Embryonic facial prominence (tissue), 1 donor: ENCODE data around the gene NHP2.
A peak's percentile ranks its signal among the peaks of the same experiment; 100 is the strongest.
"Not testable (repeated sequence)": the region's sequence is repeated elsewhere in the genome, so short reads cannot be mapped to it uniquely, and the experiment has no call there.

Experiments used
- DNase-seq: peaks from one replicate; pipeline ENCODE4 v3.0.0-alpha.2; 2016; ENCODE audit errors: extremely low spot score

NHP2 gene

DNA sequence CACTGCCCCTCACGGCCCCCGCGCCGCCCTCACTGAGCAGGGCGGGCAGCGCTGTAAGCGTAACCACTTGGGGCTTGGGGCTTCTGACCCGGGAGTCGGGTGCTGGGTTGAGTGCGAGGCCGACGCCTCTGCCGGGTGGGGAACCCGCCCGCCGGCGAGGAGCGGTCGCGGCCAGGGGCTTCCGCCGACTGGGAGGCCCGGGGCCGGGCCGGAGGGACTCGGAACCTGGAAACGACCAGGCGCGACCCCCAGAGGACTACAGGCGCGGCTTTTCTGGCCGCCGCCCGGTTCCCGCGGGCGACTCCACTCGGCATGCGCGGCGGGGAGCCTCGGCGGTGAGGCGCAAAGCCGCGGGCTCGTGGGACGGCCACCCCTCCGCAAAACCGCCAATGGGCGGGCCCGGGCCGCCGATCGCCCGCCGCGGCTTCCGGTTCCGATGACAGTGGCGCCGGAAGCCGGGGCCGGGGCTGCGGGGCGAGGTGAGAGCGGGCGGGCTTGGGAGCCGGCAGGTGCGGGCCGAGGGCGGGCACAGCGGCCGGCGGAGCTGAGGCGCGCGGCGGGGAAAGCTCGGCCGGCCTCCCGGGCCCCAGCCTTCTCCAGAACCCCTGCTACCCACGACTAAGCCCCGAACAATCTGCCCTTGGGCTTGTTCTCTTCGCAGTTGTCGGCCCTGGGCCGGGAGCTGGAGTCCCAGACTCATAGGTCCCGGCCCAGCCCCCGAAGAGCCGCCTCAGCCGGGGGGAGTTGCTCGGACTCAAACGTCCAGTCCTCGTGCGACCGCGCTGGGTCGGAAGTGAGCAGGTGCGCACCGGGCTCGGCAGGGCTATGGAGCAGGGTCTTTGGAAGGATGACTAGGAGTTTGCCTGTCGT lies 22.9 kb downstream of the NHP2 start, which contains the start of gene RMND5B:
RMND5B (plus strand) TSS at position 439 of the 870 bp plus-strand sequence. CDS start 7,106 bp downstream, outside the sequence.
- peak; percentile 45 for DNase-seq

DNA sequence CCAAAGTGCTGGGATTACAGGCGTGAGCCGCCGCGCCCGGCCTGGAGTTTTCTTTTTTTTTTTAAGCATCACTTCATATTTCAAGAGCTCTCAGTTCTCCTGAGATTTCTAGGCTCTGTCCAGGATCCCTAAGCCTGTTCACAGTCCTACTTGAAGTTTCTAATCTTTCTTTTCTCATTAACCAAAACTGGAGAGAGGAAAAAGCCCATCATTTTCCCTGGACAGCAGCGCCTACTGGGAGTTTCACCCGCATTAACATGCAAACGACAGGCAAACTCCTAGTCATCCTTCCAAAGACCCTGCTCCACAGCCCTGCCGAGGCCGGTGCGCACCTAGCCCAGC lies 23.5 kb downstream of the NHP2 start:
- DNase-seq: not testable (repeated sequence)

DNA sequence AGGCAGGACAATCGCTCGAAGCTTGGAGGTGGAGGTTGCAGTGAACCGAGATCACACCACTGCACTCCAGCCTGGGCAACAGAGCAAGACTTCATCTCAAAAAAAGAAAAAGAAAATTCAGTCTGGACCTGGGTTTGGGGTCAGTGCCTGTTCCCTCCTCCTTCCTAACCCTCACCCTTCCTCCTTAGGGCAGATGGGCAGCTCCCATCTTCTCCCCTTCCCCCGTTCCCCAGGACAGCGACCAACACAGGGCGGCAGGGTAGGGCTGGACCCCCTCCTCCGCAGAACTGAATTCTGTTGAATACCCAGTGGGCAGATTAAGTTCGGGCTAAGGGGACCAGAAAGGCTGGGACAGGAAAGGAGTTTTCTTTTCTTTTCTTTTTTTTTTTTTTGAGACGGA lies 24.4 kb downstream of the NHP2 start:
- no peak for DNase-seq

DNA sequence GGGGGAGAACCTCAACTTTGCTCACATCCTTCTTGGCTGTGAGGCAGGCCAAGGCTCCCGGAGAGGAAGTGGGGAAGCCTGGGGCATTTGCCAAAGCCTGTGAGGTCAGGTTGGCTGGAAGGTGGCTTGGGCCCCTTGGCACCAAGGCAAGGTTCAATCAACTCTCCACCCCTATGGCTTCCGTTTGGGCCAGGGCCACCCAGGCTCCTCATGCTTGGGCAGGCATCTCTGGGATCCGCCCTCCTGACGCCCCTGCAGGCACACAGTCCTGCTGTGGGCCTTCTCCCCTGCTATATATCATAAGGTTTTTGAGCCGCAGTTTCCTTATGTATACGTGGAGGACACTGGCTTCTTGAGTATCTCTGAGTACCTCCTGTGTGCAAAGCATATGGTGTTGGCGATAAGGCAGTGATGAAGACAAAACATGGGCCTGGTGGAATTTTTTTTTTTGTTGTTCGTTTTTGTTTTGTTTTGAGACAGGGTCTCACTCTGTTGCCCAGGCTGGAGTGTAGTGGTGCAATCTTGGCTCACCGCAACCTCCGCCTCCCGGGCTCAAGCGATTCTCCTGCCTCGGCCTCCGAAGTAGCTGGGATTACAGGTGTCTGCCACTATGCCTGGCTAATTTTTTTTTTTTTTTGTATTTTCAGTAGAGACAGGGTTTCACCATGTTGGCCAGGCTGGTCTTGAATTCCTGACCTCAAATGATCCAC lies 26.2 kb downstream of the NHP2 start:
- not testable (repeated sequence) for DNase-seq

DNA sequence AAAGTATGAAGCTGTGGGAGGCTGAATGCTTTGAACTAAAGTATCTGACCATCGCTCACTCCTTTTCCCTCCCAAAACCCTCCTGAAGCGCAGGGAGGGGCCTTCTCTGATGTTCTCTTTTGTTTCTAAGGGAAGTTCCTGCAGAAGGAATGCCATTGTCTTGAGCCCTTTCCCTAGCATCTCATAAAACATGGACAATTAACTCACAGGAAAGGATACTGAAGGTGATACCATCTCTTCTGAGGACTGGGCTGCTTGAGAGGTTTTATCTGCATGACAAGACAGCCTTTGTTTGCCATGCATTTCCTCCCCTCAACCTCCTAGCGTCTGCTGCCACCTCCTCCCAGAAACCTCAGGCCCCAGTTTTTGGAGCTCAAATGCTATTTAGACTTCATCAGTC lies 27.1 kb downstream of the NHP2 start:
- no peak for DNase-seq

GRCh38 chr5:178125253-178125906 lies 28.3 kb downstream of the NHP2 start:
- DNase-seq: no peak

- DNase-seq: no peak
Measured at GRCh38 chr5:178123966-178124925, 29.4 kb downstream of the NHP2 start.

DNA sequence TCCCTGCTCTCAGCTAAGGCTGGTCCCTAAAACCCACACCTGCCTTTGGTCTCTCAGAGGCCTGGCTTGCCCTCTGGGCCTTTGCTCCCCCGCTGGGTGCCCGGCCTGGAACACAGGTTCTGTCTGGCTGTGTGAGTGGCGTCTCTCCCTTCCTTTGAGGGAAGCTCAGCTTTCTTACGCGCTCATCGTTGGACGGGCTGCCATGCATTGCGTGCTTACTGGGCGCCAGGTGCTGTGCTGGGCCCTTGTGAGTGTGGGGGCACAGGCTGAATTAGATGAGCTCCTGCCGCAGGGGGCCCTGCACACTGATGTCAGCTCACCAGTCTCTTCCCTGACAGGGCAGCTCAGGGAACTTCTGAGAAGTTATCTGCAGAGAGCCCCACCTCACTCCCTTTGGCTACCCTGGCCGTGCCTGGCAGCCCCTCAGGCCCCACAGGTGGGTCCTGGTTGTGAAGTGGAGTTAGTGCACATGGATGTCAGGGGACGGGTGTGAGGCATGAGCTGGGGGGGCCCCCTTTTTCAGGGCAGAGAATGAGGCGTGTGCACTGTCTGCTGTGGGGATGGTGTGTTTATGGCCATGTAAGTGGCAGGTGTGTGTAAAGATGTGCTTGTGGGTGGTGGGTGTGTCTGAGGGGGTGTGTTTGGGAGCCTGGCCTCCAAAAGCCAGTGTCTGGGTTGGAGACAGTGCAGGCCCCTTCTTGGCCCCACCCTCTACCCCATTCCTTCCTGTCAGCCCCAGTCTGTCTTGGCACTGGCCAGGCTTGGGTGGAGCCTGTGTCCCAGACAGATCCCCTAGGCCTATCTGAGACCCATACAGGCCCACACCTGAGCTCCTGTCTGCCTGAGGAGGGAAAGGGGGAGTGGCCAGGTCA lies 30.4 kb downstream of the NHP2 start:
- DNase-seq: no peak

DNA sequence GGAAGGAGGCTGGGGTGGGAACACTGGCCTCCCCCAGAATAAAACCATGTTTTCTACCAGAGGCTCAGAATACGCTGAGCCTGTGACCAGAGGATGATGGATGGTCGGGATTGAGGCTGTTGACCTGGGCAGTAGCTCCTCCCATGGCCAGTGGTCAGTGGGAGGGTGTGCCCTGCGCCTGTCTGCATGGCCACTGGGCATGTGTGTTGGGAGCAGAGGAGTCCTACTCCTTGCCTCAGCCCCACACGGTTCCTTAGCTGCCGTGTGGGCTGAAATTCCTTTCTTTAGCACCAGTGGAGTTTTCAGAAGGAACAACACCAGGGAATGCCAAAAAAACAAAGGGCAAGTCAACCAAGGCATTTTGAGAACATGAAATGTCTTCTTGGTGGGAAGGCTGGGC lies 31.3 kb downstream of the NHP2 start:
- DNase-seq: no peak

DNA sequence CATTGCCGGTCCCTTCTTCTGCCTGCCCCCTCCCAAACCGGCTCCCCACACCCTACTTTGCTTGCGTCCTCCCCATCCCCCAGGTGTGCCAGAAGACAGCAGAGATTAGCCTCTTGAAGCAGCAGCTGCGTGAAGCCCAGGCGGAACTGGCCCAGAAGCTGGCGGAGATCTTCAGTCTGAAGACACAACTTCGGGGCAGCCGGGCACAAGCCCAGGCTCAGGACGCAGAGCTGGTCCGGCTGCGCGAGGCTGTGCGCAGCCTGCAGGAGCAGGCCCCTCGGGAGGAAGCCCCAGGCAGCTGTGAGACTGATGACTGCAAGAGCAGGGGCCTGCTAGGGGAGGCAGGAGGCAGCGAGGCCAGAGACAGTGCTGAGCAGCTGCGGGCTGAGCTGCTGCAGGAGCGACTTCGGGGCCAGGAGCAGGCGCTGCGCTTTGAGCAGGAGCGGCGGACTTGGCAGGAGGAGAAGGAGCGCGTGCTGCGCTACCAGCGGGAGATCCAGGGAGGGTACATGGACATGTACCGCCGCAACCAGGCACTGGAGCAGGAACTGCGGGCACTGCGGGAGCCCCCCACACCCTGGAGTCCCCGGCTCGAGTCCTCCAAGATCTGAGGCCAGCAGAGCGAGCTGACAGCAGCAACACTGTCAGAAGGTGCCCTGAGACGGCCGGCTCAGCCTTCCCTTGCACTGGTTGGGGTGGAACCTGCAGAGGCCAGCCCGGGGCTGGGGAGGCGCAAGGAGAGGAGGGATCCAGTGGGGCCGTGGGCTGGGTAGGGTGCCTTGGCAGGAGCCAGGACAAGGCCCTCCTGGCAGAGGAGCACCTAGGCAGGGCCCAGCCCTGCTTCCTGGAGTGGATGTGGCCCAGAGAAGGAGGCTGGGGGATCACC lies 32.1 kb downstream of the NHP2 start:
- DNase-seq: no peak

GRCh38 chr5:178120607-178121357 lies 32.9 kb downstream of the NHP2 start:
- DNase-seq: no peak

DNA sequence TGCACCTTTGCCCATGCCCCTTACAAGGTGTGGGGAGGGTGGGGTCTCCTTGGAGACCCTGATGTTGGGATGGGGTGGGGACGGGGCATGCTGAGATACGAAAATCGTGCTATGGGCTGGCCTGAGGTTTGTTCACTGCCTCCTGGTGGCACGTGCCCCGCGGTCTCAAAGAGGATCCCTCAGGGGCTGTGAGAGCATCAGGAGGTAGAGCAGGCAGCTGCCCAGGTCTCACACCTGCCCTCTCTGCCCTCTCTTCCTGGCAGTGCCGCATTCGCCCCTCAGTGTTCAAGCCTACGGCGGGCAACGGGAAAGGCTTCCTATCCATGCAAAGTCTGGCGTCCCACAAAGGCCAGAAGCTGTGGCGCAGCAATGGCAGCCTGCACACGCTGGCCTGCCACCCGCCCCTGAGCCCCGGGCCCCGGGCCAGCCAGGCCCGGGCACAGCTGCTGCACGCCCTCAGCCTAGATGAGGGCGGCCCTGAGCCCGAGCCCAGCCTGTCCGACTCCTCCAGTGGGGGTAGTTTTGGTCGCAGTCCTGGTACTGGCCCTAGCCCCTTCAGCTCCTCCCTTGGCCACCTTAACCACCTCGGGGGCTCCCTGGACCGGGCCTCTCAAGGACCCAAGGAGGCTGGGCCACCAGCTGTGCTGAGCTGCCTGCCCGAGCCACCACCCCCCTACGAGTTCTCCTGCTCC lies 33.6 kb downstream of the NHP2 start:
- no peak for DNase-seq

DNA sequence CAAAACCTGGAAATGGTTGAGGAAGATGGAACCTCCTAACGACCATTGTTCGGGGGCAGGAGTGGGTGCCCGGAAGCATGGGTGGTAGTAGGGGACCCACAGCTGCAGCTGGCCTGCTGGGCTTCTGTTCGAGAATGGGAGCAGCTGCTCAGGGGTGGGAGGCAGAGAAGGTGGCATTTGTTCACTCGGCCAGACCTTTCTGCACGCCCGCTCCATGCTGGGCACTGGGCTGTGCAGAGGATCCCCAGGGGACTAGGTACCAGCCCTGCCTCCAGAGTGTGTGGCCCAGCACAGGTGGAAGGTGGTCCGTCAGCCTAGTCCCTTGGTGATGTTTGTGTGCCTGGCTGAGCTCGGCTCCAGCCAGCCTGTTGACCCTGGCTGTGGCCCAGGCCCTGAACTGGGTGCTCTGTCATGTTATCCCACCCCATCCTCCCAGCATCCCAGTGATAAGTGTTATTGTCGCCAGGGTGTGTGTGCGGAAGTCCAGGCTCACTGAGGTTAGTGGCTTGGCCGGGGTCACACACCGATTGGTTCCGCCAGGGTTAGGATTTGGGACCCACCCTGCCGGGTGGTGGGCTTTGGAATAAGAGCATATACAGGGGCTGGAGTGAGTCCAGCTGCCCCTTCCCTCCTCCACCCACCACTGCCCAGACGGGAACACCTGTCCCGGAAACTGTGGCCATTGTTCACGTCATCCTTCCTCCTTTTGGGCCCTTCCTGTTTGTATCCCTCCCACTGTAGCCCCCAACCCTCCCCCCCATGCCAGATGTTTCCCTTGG lies 35.6 kb downstream of the NHP2 start:
- no peak for DNase-seq

- DNase-seq: no peak
Measured at GRCh38 chr5:178116143-178116885, 37.4 kb downstream of the NHP2 start.

- DNase-seq: no peak
Measured at GRCh38 chr5:178115814-178116142, 37.9 kb downstream of the NHP2 start.

DNA sequence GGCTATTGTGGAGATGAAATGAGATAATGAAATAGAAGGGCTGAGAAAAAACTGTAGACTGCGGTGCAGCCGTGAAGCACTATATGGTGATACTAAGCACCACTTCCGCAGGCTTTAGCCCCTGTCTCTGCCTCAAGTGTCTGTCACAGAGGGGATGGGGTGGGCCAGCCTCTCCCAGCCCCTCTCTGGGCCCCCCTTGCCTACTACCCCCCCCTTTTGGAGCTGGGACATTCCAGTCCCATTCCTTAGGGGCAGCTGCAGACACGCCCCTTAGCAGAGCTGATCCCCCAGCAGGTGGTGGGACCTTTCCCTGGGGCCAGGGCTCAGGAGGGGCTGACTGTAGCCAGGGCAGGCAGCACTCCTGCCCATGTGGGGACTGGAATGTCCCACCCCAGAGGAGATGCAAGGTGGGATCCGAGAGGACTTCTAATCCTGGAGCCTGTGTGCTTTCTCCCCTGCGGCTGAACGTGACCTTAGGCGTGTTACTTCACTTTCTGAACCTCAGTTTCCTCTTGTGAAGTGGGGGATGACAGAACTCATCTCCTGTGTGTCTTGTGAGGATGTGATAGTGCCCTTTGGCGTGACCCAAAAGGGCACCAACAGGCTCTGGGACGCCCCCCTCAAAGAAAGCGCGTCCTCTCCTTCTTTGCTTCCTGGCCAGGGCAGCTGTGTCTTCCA lies 38.4 kb downstream of the NHP2 start:
- no peak for DNase-seq
